ENCODE measurements around the gene LRMDA. TPM values are rescaled to one million over a fixed set of nuclear protein-coding genes. Genes with fewer than 3 reads are reported as not detected.

LRMDA gene
- total RNA-seq, 1 experiment from 2014 or later: 4.8 TPM

- Histone ChIP-seq H3K36me3 (ENCODE audit: control insufficient read depth in 1 of 2, insufficient read depth in 2 of 2, low read length in 2 of 2) (no peaks in the 10 kb centered on the region), H3K9me2 (ENCODE audit: insufficient read depth) (no peaks in the 10 kb centered on the region), H3K4me3 (replicated peaks in 1 of 2; ENCODE audit: low read depth in 1 of 2, low read length in 2 of 2) (no peak overlapping the region), H3K4me1 (ENCODE audit: control insufficient read depth in 1 of 2, insufficient read depth in 2 of 2, low read length in 2 of 2) (no peaks in the 10 kb centered on the region), H3K27ac (ENCODE audit: low read depth, low read length) (no peak overlapping the region), H3K27me3 (ENCODE audit: insufficient read depth, low read length) (peaks cover 3% of the 10 kb centered on the region; the same call in 1 of the 2 replicates), H3K79me2 (ENCODE audit: insufficient read depth, low read length) (no peaks in the 10 kb centered on the region), H4K20me1 (ENCODE audit: insufficient read depth) (no peaks in the 10 kb centered on the region), H3K9me3 (ENCODE audit: control insufficient read depth in 1 of 2, insufficient read depth in 1 of 2, low read depth in 1 of 2, low read length in 2 of 2) (no peaks in the 10 kb centered on the region), H3K9ac (ENCODE audit: low read length) (no peak overlapping the region), H3K4me2 (ENCODE audit: low read length) (no peak overlapping the region), H2AFZ (ENCODE audit: low read depth, low read length, poor library complexity, severe bottlenecking) (no peak overlapping the region)
- POLR2A ChIA-PET: no interaction called here
- RAD21 ChIA-PET (ENCODE audit: low non-redundant PET in 1 of 2, low total read pairs in 2 of 2, uncharacterized antibody in 2 of 2, unreplicated experiment in 2 of 2): no interaction called here
- no TSS peak for BruUV-seq (replicated peaks)
- no peak for ATAC-seq
- DNase-seq (ENCODE audit: low read depth, low spot score): no peak
- intact Hi-C loops (cut with micrococcal nuclease): no loop called here
- CTCF ChIA-PET: no interaction called here
- TF ChIP-seq POLR2A (IDR thresholded peaks at IDR 0.05; ENCODE audit: borderline replicate concordance, extremely low read depth, insufficient read depth, insufficient read length) (no peak), POLR2AphosphoS5 (IDR thresholded peaks at IDR 0.05; ENCODE audit: low read depth, low read length) (no peak), ZFX (IDR thresholded peaks at IDR 0.05) (no peak), ELF1 (IDR thresholded peaks at IDR 0.05; ENCODE audit: borderline replicate concordance, low read depth) (no peak), CBX3 (IDR thresholded peaks at IDR 0.05; ENCODE audit: low read depth) (no peak), SRF (IDR thresholded peaks at IDR 0.05; ENCODE audit: low read depth) (no peak), ZNF274 (IDR thresholded peaks at IDR 0.05; ENCODE audit: low read depth, low read length) (no peak), REST (IDR thresholded peaks at IDR 0.05; ENCODE audit: low read depth) (no peak), RAD21 (IDR thresholded peaks at IDR 0.05; ENCODE audit: low read depth) (no peak), CTCF (IDR thresholded peaks at IDR 0.05 in 2 of 3, conservative IDR thresholded peaks at IDR 0.05 in 1 of 3; ENCODE audit: borderline replicate concordance in 1 of 3, insufficient read depth in 1 of 3, low read depth in 2 of 3, low read length in 2 of 3) (no peak), FOSL1 (IDR thresholded peaks at IDR 0.05; ENCODE audit: low read depth) (no peak), CEBPB (IDR thresholded peaks at IDR 0.05; ENCODE audit: low read depth) (no peak), EZH2 (IDR thresholded peaks at IDR 0.05) (no peak), MAX (IDR thresholded peaks at IDR 0.05) (no peak), SP1 (IDR thresholded peaks at IDR 0.05; ENCODE audit: low read depth) (no peak), JUND (IDR thresholded peaks at IDR 0.05) (no peak)
These were observed 782.5 kb downstream of the LRMDA start for GRCh38 chr10:76213876-76214275.

Data from HCT116 (cell line).